ENCODE data around the gene RBMS3.

DNA sequence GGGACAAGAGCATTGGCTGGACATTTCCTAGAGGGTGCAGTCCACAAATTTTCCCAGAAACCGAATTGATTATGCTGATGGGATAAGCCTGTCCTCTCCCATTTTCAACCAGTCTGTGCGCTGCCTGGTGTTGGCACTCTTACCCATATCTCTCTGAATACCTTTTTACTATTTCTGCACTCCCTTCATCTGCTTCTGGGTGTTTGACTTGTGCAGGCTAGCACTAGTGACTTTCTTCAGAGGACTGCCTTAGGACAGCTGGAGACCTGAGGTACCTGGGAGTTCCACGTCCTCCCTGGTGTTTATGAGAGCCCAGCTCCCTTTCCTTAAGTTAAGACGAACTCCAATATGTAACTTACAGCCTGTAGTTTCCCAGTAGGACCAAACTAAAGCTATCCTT lies 50.2 kb downstream of the RBMS3 start:
- TF ChIP-seq, protein P1, sequence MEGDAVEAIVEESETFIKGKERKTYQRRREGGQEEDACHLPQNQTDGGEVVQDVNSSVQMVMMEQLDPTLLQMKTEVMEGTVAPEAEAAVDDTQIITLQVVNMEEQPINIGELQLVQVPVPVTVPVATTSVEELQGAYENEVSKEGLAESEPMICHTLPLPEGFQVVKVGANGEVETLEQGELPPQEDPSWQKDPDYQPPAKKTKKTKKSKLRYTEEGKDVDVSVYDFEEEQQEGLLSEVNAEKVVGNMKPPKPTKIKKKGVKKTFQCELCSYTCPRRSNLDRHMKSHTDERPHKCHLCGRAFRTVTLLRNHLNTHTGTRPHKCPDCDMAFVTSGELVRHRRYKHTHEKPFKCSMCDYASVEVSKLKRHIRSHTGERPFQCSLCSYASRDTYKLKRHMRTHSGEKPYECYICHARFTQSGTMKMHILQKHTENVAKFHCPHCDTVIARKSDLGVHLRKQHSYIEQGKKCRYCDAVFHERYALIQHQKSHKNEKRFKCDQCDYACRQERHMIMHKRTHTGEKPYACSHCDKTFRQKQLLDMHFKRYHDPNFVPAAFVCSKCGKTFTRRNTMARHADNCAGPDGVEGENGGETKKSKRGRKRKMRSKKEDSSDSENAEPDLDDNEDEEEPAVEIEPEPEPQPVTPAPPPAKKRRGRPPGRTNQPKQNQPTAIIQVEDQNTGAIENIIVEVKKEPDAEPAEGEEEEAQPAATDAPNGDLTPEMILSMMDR (conservative IDR thresholded peaks at IDR 0.05 in 1 of 2, IDR thresholded peaks at IDR 0.05 in 1 of 2; ENCODE audit: low read depth in 1 of 2, low read length in 2 of 2): no peak
- TF ChIP-seq EZH2 (IDR thresholded peaks at IDR 0.05; ENCODE audit: low read length, missing control alignments): no peak
